H1 (cell line): ENCODE data around the gene CCL22. TPM values are rescaled to one million over a fixed set of nuclear protein-coding genes. Genes with fewer than 3 reads are reported as not detected.

Source experiments
- CTCF ChIA-PET: fragments of 300-600 bp; sonication (Branson Sonifier 250); formaldehyde crosslinking; loops from one replicate; lab custom pipeline; 2021; ENCODE audit not compliant: partially characterized antibody; lab: Charles Lee
- POLR2A ChIA-PET: fragments of 300-600 bp; sonication (Branson Sonifier 250); formaldehyde crosslinking; loops from one replicate; lab custom pipeline; 2021; ENCODE audit warnings: inconsistent platforms; ENCODE audit not compliant: partially characterized antibody; lab: Charles Lee
- DNase-seq, 2 experiments: peaks; one replicate each; pipeline versions ENCODE4 v3.0.0 to v3.0.0-alpha.2; 2010 to 2022; ENCODE audit warnings: low spot score in 2 of 2, low read depth in 1 of 2, mixed read lengths in 1 of 2
- FAIRE-seq: peaks from 2 replicates; lab custom pipeline; 2011; peaks lifted over from hg19 to GRCh38; lab: Jason Lieb, UNC
- H2AFZ ChIP-seq: 2 replicates; pipeline ENCODE4 v1.8.1; 2012; ENCODE audit warnings: low read length, inconsistent platforms
- H2AK5ac ChIP-seq: 2 replicates; pipeline ENCODE4 v1.6.1; 2013; ENCODE audit warnings: low read depth, low read length
- H2BK120ac ChIP-seq: replicated peaks from 2 replicates; pipeline ENCODE3; 2013; ENCODE audit warnings: low read depth, low read length, inconsistent platforms
- H2BK12ac ChIP-seq: 2 replicates; pipeline ENCODE4 v1.6.1; 2013; ENCODE audit warnings: low read depth, low read length
- H2BK15ac ChIP-seq: 2 replicates; pipeline ENCODE4 v1.6.1; 2013; ENCODE audit warnings: low read length
- H2BK20ac ChIP-seq: 2 replicates; pipeline ENCODE4 v1.6.1; 2013; ENCODE audit warnings: low read length
- H2BK5ac ChIP-seq: 2 replicates; pipeline ENCODE4 v1.6.1; 2013; ENCODE audit warnings: low read depth, low read length
- H3K14ac ChIP-seq: 2 replicates; pipeline ENCODE4 v1.6.1; 2013; ENCODE audit warnings: inconsistent platforms; ENCODE audit not compliant: insufficient read length
- H3K18ac ChIP-seq: 2 replicates; pipeline ENCODE4 v1.6.1; 2013; ENCODE audit warnings: low read length; ENCODE audit errors: extremely low read depth
- H3K23ac ChIP-seq: 2 replicates; pipeline ENCODE4 v1.6.1; 2013; ENCODE audit warnings: inconsistent platforms; ENCODE audit not compliant: insufficient read length
- H3K23me2 ChIP-seq: 2 replicates; pipeline ENCODE4 v1.6.1; 2013; ENCODE audit warnings: low read depth, low read length
- H3K27ac ChIP-seq: 2 replicates; pipeline ENCODE4 v1.6.1; 2011; ENCODE audit warnings: low read depth, low read length, inconsistent platforms
- H3K27me3 ChIP-seq, 4 experiments: replicated peaks in 1 of 4; 1 replicate in 1 of 4; 2 replicates in 3 of 4; pipeline versions ENCODE4 v1.6.1 to v1.8.1; 2011 to 2013; ENCODE audit warnings: low read length in 3 of 4, mild to moderate bottlenecking in 3 of 4, inconsistent platforms in 2 of 4, mixed read lengths in 2 of 4, moderate library complexity in 1 of 4; ENCODE audit not compliant: control insufficient read depth in 3 of 4, insufficient read depth in 3 of 4; ENCODE audit errors: extremely low read depth in 1 of 4
- H3K36me3 ChIP-seq, 4 experiments: 2 replicates each; pipeline versions ENCODE4 v1.6.1 to v1.8.1; 2011 to 2013; ENCODE audit warnings: mild to moderate bottlenecking in 4 of 4, low read length in 3 of 4, moderate library complexity in 2 of 4, control low read depth in 1 of 4, inconsistent platforms in 1 of 4; ENCODE audit not compliant: insufficient read depth in 4 of 4, control insufficient read depth in 2 of 4
- H3K4ac ChIP-seq: replicated peaks from 2 replicates; pipeline ENCODE3; 2013; ENCODE audit warnings: low read length, low read depth, mixed read lengths, inconsistent platforms; ENCODE audit not compliant: insufficient read length
- H3K4me1 ChIP-seq, 4 experiments: replicated peaks in 1 of 4; 1 replicate in 1 of 4; 2 replicates in 3 of 4; pipeline versions ENCODE4 v1.6.1 to v1.8.1; 2011 to 2013; ENCODE audit warnings: low read length in 3 of 4, inconsistent platforms in 2 of 4, mixed read lengths in 1 of 4; ENCODE audit not compliant: insufficient read depth in 4 of 4, control insufficient read depth in 3 of 4
- H3K4me2 ChIP-seq, 2 experiments: 2 replicates each; pipeline versions ENCODE4 v1.6.1 to v1.8.1; 2011 to 2013; ENCODE audit warnings: low read depth in 2 of 2, low read length in 2 of 2, control low read depth in 1 of 2, inconsistent platforms in 1 of 2, mild to moderate bottlenecking in 1 of 2; ENCODE audit not compliant: insufficient read depth in 1 of 2
- H3K4me3 ChIP-seq, 4 experiments: fragments of 200-600, 300-600 bp in 1 of 4; sonication (generic), shearing (Covaris generic), sonication (Bioruptor Twin) in 1 of 4; 2 replicates each; pipeline versions ENCODE4 v1.5.1 to v1.8.1; 2011 to 2016; ENCODE audit warnings: low read length in 4 of 4, low read depth in 3 of 4, control low read depth in 2 of 4, inconsistent platforms in 2 of 4, mild to moderate bottlenecking in 2 of 4, mixed read lengths in 1 of 4, moderate library complexity in 1 of 4; ENCODE audit not compliant: insufficient read depth in 2 of 4; ENCODE audit errors: extremely low read depth in 1 of 4
- H3K56ac ChIP-seq: replicated peaks from 2 replicates; pipeline ENCODE3; 2013; ENCODE audit warnings: low read depth, mild to moderate bottlenecking, mixed read lengths, low read length, inconsistent platforms; ENCODE audit not compliant: insufficient read length
- H3K79me1 ChIP-seq: 2 replicates; pipeline ENCODE4 v1.6.1; 2013; ENCODE audit warnings: low read depth, low read length, control low read depth
- H3K79me2 ChIP-seq, 2 experiments: 2 replicates each; pipeline versions ENCODE4 v1.6.1 to v1.8.1; 2012 to 2013; ENCODE audit warnings: low read length in 2 of 2, mild to moderate bottlenecking in 2 of 2, inconsistent platforms in 1 of 2; ENCODE audit not compliant: insufficient read depth in 2 of 2, control insufficient read depth in 1 of 2
- H3K9ac ChIP-seq, 4 experiments: replicated peaks in 1 of 4; 1 replicate in 1 of 4; 2 replicates in 3 of 4; pipeline versions ENCODE4 v1.6.1 to v1.8.1; 2011 to 2013; ENCODE audit warnings: low read depth in 3 of 4, low read length in 3 of 4, control low read depth in 2 of 4, mild to moderate bottlenecking in 2 of 4, moderate library complexity in 2 of 4, inconsistent platforms in 1 of 4; ENCODE audit errors: extremely low read depth in 1 of 4
- H3K9me3 ChIP-seq, 2 experiments: 2 replicates each; pipeline versions ENCODE4 v1.6.1 to v1.8.1; 2012 to 2013; ENCODE audit warnings: mild to moderate bottlenecking in 2 of 2, moderate library complexity in 2 of 2, control low read depth in 1 of 2, inconsistent platforms in 1 of 2, low read depth in 1 of 2, low read length in 1 of 2, mixed read lengths in 1 of 2; ENCODE audit not compliant: insufficient read depth in 2 of 2
- H4K20me1 ChIP-seq, 2 experiments: replicated peaks in 1 of 2; 2 replicates each; pipeline versions ENCODE3 to v1.8.1; 2011 to 2013; ENCODE audit warnings: inconsistent platforms in 2 of 2, low read length in 2 of 2, mild to moderate bottlenecking in 1 of 2; ENCODE audit not compliant: insufficient read depth in 2 of 2, control insufficient read depth in 1 of 2
- H4K5ac ChIP-seq: 2 replicates; pipeline ENCODE4 v1.6.1; 2013; ENCODE audit warnings: low read length, low read depth, mixed read lengths, inconsistent platforms; ENCODE audit not compliant: insufficient read length
- H4K8ac ChIP-seq: 2 replicates; pipeline ENCODE4 v1.8.0; 2013; ENCODE audit warnings: mild to moderate bottlenecking, moderate library complexity, low read length, inconsistent platforms; ENCODE audit not compliant: insufficient read depth; ENCODE audit errors: extremely low read depth
- H4K91ac ChIP-seq: replicated peaks from 2 replicates; pipeline ENCODE3; 2013; ENCODE audit warnings: low read length, mixed read lengths, inconsistent platforms; ENCODE audit not compliant: insufficient read length
- BRCA1 ChIP-seq: IDR thresholded peaks from 2 replicates; pipeline ENCODE4 v1.6.1; 2012; ENCODE audit warnings: low read depth, low read length, improper control_type of control experiment
- CBX5 ChIP-seq: fragments of 300-800, 300-1000 bp; sonication (generic); IDR thresholded peaks from 2 replicates; pipeline ENCODE4 v1.7.1; 2016; ENCODE audit warnings: antibody characterized with exemption, low read length, low read depth
- POLR2A ChIP-seq, 2 experiments: IDR thresholded peaks; 1 replicate in 1 of 2; 2 replicates in 1 of 2; pipeline ENCODE4 v1.6.1; 2011; ENCODE audit warnings: low read depth in 2 of 2, low read length in 2 of 2, mild to moderate bottlenecking in 2 of 2; ENCODE audit errors: control extremely low read depth in 1 of 2
- SAP30 ChIP-seq: fragments of 300-600 bp; sonication (generic); IDR thresholded peaks from 2 replicates; pipeline ENCODE4 v1.7.1; 2012; ENCODE audit warnings: low read length, moderate library complexity, mild to moderate bottlenecking, inconsistent platforms; ENCODE audit not compliant: insufficient read depth, insufficient replicate concordance
- SP1 ChIP-seq: IDR thresholded peaks from 2 replicates; pipeline ENCODE4 v1.6.1; 2011; ENCODE audit warnings: low read depth, low read length
- SP2 ChIP-seq: IDR thresholded peaks from 2 replicates; pipeline ENCODE4 v1.6.1; 2012; ENCODE audit warnings: mild to moderate bottlenecking, low read length, inconsistent platforms
- TAF7 ChIP-seq: optimal IDR thresholded peaks from 2 replicates; pipeline ENCODE3; 2011; ENCODE audit warnings: low read depth, mild to moderate bottlenecking, inconsistent platforms, low read length, moderate library complexity, borderline replicate concordance
- TBP ChIP-seq: IDR thresholded peaks from 2 replicates; pipeline ENCODE4 v1.6.1; 2011; ENCODE audit warnings: low read depth, low read length, improper control_type of control experiment
- TCF12 ChIP-seq: IDR thresholded peaks from 2 replicates; pipeline ENCODE4 v1.6.1; 2011; ENCODE audit warnings: low read depth, mild to moderate bottlenecking, low read length
- WGBS, 2 experiments: shearing (Covaris generic) in 1 of 2; methylation state at CpG; one replicate each; pipeline versions ENCODE4 v1.1.6 to v1.1.7; 2013 to 2015; ENCODE audit warnings: low lambda C conversion rate in 2 of 2, mixed read lengths in 2 of 2, inconsistent platforms in 1 of 2, low coverage in 1 of 2, missing lambda C conversion rate in 1 of 2; ENCODE audit not compliant: insufficient replicate concordance in 2 of 2, insufficient coverage in 1 of 2, insufficient read length in 1 of 2; ENCODE audit errors: extremely low coverage in 1 of 2, missing lambda C conversion rate in 1 of 2; 5-methylcytosine and 5-hydroxymethylcytosine counted together
- polyA plus RNA-seq, 7 experiments: library from polyadenylated mRNA; depleted of rRNA in 3 of 7; stranded (reverse) in 5 of 7; unstranded in 2 of 7; fragments of >200 nt in 5 of 7; fragments of 200-250 nt in 2 of 7; gene quantifications; 1 replicate in 5 of 7; 2 replicates in 1 of 7; 4 replicates in 1 of 7; pipeline versions ENCODE4 v1.2.1 to v1.2.3, GENCODE V29; 2011 to 2013; ENCODE audit warnings: missing spikeins in 2 of 7, mixed read lengths in 2 of 7
- total RNA-seq: library from RNA; stranded (reverse); fragmentation: NEBNext Ultra II Directional; extraction: Animal tissue kit (Norgen Biotek cat#: 25700); gene quantifications from 2 replicates; pipeline ENCODE4 v1.2.1, GENCODE V29; 2021
- TF ChIP-seq, protein P1 (sequence below): IDR thresholded peaks from 2 replicates; pipeline ENCODE4 v1.6.1; 2011; ENCODE audit warnings: low read depth, mild to moderate bottlenecking, low read length; ENCODE audit not compliant: insufficient read depth
- TF ChIP-seq, protein P2 (sequence below), 3 experiments: IDR thresholded peaks; 1 replicate in 2 of 3; 2 replicates in 1 of 3; pipeline versions ENCODE4 v1.5.1 to v1.6.1; 2011; ENCODE audit warnings: low read length in 3 of 3, mild to moderate bottlenecking in 3 of 3, inconsistent platforms in 2 of 3, low read depth in 1 of 3, moderate library complexity in 1 of 3; ENCODE audit not compliant: insufficient read depth in 1 of 3; ENCODE audit errors: control extremely low read depth in 1 of 3

CCL22 gene
- total and polyA plus RNA-seq, 2 of the 8 experiments (the other 6 are each of a cell fraction or from before 2014, with no cell fraction given) = not detected

DNA sequence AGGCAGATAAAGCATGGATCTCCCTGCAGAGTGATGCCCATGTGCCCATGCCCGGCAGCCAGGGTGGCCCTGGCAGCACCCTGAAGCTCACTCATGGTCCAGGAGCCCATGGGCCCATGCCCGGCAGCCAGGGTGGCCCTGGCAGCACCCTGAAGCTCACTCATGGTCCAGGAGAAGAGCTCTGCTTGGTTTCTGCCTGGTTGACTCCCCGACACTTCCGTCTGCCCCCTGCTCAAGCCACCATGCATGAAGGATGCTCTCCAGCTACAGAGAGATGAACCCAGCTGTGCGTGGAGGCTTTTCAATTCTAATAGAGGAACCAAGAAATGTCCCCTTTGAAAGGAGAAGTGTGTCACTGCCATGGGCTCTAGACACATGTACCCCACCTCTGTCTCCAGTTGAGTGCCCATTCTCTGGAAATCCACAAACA, 54.7 kb downstream of the CCL22 start:
- POLR2A ChIA-PET = interaction anchor here (0.6 kb wide), 2 partner anchors 12 to 559 kb away, joined by 3 read pairs; no protein-coding TSS in a partner anchor
- WGBS, 2 experiments = 85% methylated on average over 5 of the region's 5 CpGs; no CpG with 5 or more reads in 1 of the 2 experiments
- FAIRE-seq = no peak
- TF ChIP-seq POLR2A (IDR thresholded peaks at IDR 0.05; ENCODE audit: control extremely low read depth in 1 of 2, low read depth in 2 of 2, low read length in 2 of 2) (no peak), SP2 (no peak), SP1 (no peak), TAF7 (no peak), SAP30 (no peak), CBX5 (no peak), TBP (no peak), BRCA1 (no peak), TCF12 (no peak)
- TF ChIP-seq, protein P1, sequence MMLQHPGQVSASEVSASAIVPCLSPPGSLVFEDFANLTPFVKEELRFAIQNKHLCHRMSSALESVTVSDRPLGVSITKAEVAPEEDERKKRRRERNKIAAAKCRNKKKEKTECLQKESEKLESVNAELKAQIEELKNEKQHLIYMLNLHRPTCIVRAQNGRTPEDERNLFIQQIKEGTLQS = no peak
- TF ChIP-seq, protein P2, sequence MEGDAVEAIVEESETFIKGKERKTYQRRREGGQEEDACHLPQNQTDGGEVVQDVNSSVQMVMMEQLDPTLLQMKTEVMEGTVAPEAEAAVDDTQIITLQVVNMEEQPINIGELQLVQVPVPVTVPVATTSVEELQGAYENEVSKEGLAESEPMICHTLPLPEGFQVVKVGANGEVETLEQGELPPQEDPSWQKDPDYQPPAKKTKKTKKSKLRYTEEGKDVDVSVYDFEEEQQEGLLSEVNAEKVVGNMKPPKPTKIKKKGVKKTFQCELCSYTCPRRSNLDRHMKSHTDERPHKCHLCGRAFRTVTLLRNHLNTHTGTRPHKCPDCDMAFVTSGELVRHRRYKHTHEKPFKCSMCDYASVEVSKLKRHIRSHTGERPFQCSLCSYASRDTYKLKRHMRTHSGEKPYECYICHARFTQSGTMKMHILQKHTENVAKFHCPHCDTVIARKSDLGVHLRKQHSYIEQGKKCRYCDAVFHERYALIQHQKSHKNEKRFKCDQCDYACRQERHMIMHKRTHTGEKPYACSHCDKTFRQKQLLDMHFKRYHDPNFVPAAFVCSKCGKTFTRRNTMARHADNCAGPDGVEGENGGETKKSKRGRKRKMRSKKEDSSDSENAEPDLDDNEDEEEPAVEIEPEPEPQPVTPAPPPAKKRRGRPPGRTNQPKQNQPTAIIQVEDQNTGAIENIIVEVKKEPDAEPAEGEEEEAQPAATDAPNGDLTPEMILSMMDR (IDR thresholded peaks at IDR 0.05; ENCODE audit: control extremely low read depth in 1 of 3, insufficient read depth in 1 of 3, low read depth in 1 of 3, low read length in 3 of 3) = no peak

More for the DNA sequence above, 54.7 kb downstream of the CCL22 start:
- Histone ChIP-seq H3K56ac (no peak overlapping the region), H3K79me1 (no peaks in the 10 kb centered on the region), H3K14ac (no peak overlapping the region), H2BK12ac (no peak overlapping the region), H2BK120ac (no peak overlapping the region), H4K8ac (no peak overlapping the region), H3K4me2 (no peak overlapping the region), H3K23ac (no peak overlapping the region), H4K20me1 (no peaks in the 10 kb centered on the region), H3K4me3 (no peak overlapping the region), H4K91ac (no peak overlapping the region), H3K4ac (no peak overlapping the region), H2AK5ac (no peak overlapping the region), H3K36me3 (no peaks in the 10 kb centered on the region), H3K23me2 (0 out of 2 replicates have a peak, but pooled peaks cover 3% of the 10 kb centered on the region), H4K5ac (no peak overlapping the region), H2BK20ac (no peak overlapping the region), H2AFZ (no peak overlapping the region), H3K4me1 (peaks cover 0 to 9% (median 6%) of the 10 kb centered on the region in 4 experiments; a peak in 5 of 7 replicates), H3K9ac (no peak overlapping the region), H2BK5ac (no peak overlapping the region), H3K9me3 (no peaks in the 10 kb centered on the region), H3K27ac (no peak overlapping the region), H3K27me3 (no peaks in the 10 kb centered on the region), H3K18ac (no peak overlapping the region), H2BK15ac (no peak overlapping the region), H3K79me2 (no peaks in the 10 kb centered on the region)
- no peak for DNase-seq
- CTCF ChIA-PET = interaction anchor here (0.6 to 19.2 kb wide), 10 partner anchors 8 to 611 kb away, joined by 3 to 513 read pairs (median 3); partner anchors contain the start of gene CCL17
